Right lobe of liver (tissue), 4 donors: ENCODE results near the gene PCGF6.

Experiments used
- POLR2A ChIP-seq: fragments of 450-650 bp; IDR thresholded peaks from one replicate; pipeline ENCODE4 v1.6.1; 2017; ENCODE audit warnings: antibody characterized with exemption, mild to moderate bottlenecking
- TF ChIP-seq, protein P1 (sequence below), 4 donors: fragments of 200-600 bp in 3 of 4; fragments of 450-650 bp in 1 of 4; IDR thresholded peaks; one replicate each; pipeline versions ENCODE4 v1.5.1 to v1.8.0; 2016 to 2022; ENCODE audit warnings: antibody characterized with exemption in 4 of 4, mild to moderate bottlenecking in 2 of 4
- donor health status: DM: no; HTN: no; CAD: no.
- donor health status: DM: no; HTN: no; CAD: no.
- donor health status: DM: no; HTN: yes; CAD: no.

- TF ChIP-seq, protein P1, sequence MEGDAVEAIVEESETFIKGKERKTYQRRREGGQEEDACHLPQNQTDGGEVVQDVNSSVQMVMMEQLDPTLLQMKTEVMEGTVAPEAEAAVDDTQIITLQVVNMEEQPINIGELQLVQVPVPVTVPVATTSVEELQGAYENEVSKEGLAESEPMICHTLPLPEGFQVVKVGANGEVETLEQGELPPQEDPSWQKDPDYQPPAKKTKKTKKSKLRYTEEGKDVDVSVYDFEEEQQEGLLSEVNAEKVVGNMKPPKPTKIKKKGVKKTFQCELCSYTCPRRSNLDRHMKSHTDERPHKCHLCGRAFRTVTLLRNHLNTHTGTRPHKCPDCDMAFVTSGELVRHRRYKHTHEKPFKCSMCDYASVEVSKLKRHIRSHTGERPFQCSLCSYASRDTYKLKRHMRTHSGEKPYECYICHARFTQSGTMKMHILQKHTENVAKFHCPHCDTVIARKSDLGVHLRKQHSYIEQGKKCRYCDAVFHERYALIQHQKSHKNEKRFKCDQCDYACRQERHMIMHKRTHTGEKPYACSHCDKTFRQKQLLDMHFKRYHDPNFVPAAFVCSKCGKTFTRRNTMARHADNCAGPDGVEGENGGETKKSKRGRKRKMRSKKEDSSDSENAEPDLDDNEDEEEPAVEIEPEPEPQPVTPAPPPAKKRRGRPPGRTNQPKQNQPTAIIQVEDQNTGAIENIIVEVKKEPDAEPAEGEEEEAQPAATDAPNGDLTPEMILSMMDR (IDR thresholded peaks at IDR 0.05), result no peak
- no peak for TF ChIP-seq POLR2A
These were observed 68.0 kb downstream of the PCGF6 start for GRCh38 chr10:103282961-103283360.
